Loucy (cell line): ENCODE data around the gene RPS23.

Experiments used
- EZH2phosphoT487 ChIP-seq: fragments of 200-600 bp; IDR thresholded peaks from 2 replicates; pipeline ENCODE4 v1.6.1; 2018; ENCODE audit warnings: antibody characterized with exemption, mild to moderate bottlenecking, moderate library complexity, borderline replicate concordance
- TF ChIP-seq, protein P1 (sequence below): fragments of 200-600 bp; sonication (generic); conservative IDR thresholded peaks from 2 replicates; pipeline ENCODE4 v1.5.1; 2014; ENCODE audit warnings: mild to moderate bottlenecking, antibody characterized with exemption, low read length

DNA sequence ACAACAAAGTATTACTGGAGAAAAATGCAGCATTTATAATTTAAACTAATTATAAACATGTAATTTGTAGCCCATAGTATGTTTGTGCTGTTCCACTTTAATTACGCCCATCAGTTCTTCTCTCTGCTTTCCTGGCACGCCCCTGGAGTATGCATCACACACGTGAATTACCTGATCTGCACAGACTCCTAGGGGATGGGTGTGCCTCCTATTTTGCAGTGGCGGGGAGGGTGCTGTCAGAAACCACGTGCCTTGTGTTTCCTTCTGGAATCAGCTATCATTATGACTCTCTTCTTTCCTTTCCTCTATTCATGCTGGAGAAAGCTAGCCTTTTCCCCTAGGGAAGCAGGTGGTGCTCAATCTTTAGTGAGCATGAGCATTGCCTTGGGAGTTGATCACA lies 43.3 kb downstream of the RPS23 start:
- TF ChIP-seq, protein P1, sequence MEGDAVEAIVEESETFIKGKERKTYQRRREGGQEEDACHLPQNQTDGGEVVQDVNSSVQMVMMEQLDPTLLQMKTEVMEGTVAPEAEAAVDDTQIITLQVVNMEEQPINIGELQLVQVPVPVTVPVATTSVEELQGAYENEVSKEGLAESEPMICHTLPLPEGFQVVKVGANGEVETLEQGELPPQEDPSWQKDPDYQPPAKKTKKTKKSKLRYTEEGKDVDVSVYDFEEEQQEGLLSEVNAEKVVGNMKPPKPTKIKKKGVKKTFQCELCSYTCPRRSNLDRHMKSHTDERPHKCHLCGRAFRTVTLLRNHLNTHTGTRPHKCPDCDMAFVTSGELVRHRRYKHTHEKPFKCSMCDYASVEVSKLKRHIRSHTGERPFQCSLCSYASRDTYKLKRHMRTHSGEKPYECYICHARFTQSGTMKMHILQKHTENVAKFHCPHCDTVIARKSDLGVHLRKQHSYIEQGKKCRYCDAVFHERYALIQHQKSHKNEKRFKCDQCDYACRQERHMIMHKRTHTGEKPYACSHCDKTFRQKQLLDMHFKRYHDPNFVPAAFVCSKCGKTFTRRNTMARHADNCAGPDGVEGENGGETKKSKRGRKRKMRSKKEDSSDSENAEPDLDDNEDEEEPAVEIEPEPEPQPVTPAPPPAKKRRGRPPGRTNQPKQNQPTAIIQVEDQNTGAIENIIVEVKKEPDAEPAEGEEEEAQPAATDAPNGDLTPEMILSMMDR: no peak
- no peak for TF ChIP-seq EZH2phosphoT487
